Endodermal cell (in vitro differentiated cells): ENCODE measurements around the gene C19orf53. TPM values are rescaled to one million over a fixed set of nuclear protein-coding genes. Genes with fewer than 3 reads are reported as not detected.

Experiments
- DNase-seq: peaks from one replicate; pipeline ENCODE4 v3.0.0-alpha.2; 2017
- H3K27ac ChIP-seq: 2 replicates; pipeline ENCODE4 v1.5.1; 2013; ENCODE audit warnings: mild to moderate bottlenecking, low read depth, low read length, moderate library complexity
- H3K27me3 ChIP-seq: 2 replicates; pipeline ENCODE4 v1.6.1; 2013; ENCODE audit warnings: mild to moderate bottlenecking, low read length, moderate library complexity; ENCODE audit not compliant: insufficient read depth, control insufficient read depth, poor library complexity, severe bottlenecking
- H3K36me3 ChIP-seq: 2 replicates; pipeline ENCODE4 v1.7.0; 2013; ENCODE audit warnings: mild to moderate bottlenecking, low read length, moderate library complexity; ENCODE audit not compliant: control insufficient read depth, insufficient read depth
- H3K4me1 ChIP-seq: one replicate; pipeline ENCODE4 v1.7.0; 2013; ENCODE audit warnings: low read length; ENCODE audit not compliant: control insufficient read depth, insufficient read depth
- H3K4me3 ChIP-seq: 2 replicates; pipeline ENCODE4 v1.5.1; 2013; ENCODE audit warnings: mild to moderate bottlenecking, low read length, moderate library complexity
- H3K9ac ChIP-seq: 2 replicates; pipeline ENCODE4 v1.6.1; 2013; ENCODE audit warnings: mild to moderate bottlenecking, low read length, moderate library complexity; ENCODE audit not compliant: poor library complexity, severe bottlenecking; ENCODE audit errors: extremely low read depth
- H3K9me3 ChIP-seq: 2 replicates; pipeline ENCODE4 v1.6.1; 2013; ENCODE audit warnings: mild to moderate bottlenecking, low read length, moderate library complexity; ENCODE audit not compliant: control insufficient read depth
- H3K27ac Mint-ChIP-seq: 2 replicates; pipeline ENCODE4 v1.8.0; 2020; ENCODE audit warnings: mixed read lengths
- H3K27me3 Mint-ChIP-seq: 2 replicates; pipeline ENCODE4 v1.8.0; 2021; ENCODE audit warnings: mild to moderate bottlenecking, mixed read lengths; ENCODE audit not compliant: insufficient read depth
- H3K36me3 Mint-ChIP-seq: 2 replicates; pipeline ENCODE4 v1.8.0; 2020; ENCODE audit warnings: low read depth, mixed read lengths
- H3K4me1 Mint-ChIP-seq: 2 replicates; pipeline ENCODE4 v1.8.0; 2020; ENCODE audit warnings: mixed read lengths
- H3K4me3 Mint-ChIP-seq: 2 replicates; pipeline ENCODE4 v1.8.0; 2020; ENCODE audit warnings: mild to moderate bottlenecking, moderate library complexity, mixed read lengths
- H3K9me3 Mint-ChIP-seq: 2 replicates; pipeline ENCODE4 v1.8.0; 2020; ENCODE audit warnings: mild to moderate bottlenecking, mixed read lengths
- WGBS, 2 experiments: methylation state at CpG; one replicate each; pipeline versions ENCODE4 v1.1.5 to v1.1.7; 2013; ENCODE audit warnings: missing lambda C conversion rate in 2 of 2, mixed read lengths in 1 of 2; ENCODE audit not compliant: insufficient coverage in 1 of 2, insufficient read length in 1 of 2; 5-methylcytosine and 5-hydroxymethylcytosine counted together
- total RNA-seq, 2 donors: library from RNA; stranded (reverse); fragmentation: NEBNext Ultra II Directional in 1 of 2; extraction: Animal tissue kit (Norgen Biotek cat#: 25700) in 1 of 2; gene quantifications; 2 replicates in 1 of 2; 3 replicates in 1 of 2; pipeline ENCODE4 v1.2.1, GENCODE V29; 2021
- TF ChIP-seq, protein P1 (sequence below): fragments of 200-600 bp; sonication (generic); conservative IDR thresholded peaks from 2 replicates; pipeline ENCODE4 v1.5.0; 2021; ENCODE audit warnings: antibody characterized with exemption, mild to moderate bottlenecking

C19orf53 gene
- total RNA-seq, 2 donors from 2014 or later: 106 to 114 TPM

DNA sequence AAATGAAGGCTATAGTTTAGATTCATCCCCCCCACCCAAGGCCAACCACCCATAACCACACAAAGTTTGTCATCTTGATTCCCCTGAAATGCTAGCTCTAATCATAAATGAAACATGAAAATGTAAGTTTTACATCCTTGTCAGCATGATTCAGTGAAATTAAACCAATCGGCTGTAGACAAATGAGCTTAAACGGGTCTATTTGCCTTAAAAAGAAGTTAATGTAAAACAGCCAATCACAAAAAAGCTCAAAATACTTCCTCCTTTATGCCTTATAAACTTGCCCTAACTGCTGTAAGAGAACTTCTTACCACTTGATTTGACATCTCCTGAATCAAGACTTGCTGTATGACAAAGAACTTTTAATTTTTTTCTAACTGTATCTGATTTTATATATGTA lies 44.4 kb upstream of the C19orf53 start:
- Histone ChIP-seq H3K27ac (no peak overlapping the region), H3K36me3 (peaks cover 4% of the 10 kb centered on the region), H3K27me3 (no peaks in the 10 kb centered on the region), H3K4me3 (no peak overlapping the region), H3K4me1 (no peaks in the 10 kb centered on the region), H3K9ac (no peak overlapping the region), H3K9me3 (no peaks in the 10 kb centered on the region)
- DNase-seq: no peak
- no peak overlapping the region for H3K4me3 Mint-ChIP-seq
- H3K36me3 Mint-ChIP-seq: peaks cover 5% of the 10 kb centered on the region
- 92 to 94% methylated on average over 2 of the region's 2 CpGs for WGBS, 2 experiments
- H3K27ac Mint-ChIP-seq: peak overlapping the region; percentile 48
- H3K4me1 Mint-ChIP-seq: peaks cover 7% of the 10 kb centered on the region
- H3K9me3 Mint-ChIP-seq: no peaks in the 10 kb centered on the region
- TF ChIP-seq, protein P1, sequence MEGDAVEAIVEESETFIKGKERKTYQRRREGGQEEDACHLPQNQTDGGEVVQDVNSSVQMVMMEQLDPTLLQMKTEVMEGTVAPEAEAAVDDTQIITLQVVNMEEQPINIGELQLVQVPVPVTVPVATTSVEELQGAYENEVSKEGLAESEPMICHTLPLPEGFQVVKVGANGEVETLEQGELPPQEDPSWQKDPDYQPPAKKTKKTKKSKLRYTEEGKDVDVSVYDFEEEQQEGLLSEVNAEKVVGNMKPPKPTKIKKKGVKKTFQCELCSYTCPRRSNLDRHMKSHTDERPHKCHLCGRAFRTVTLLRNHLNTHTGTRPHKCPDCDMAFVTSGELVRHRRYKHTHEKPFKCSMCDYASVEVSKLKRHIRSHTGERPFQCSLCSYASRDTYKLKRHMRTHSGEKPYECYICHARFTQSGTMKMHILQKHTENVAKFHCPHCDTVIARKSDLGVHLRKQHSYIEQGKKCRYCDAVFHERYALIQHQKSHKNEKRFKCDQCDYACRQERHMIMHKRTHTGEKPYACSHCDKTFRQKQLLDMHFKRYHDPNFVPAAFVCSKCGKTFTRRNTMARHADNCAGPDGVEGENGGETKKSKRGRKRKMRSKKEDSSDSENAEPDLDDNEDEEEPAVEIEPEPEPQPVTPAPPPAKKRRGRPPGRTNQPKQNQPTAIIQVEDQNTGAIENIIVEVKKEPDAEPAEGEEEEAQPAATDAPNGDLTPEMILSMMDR: no peak
- H3K27me3 Mint-ChIP-seq: no peaks in the 10 kb centered on the region

DNA sequence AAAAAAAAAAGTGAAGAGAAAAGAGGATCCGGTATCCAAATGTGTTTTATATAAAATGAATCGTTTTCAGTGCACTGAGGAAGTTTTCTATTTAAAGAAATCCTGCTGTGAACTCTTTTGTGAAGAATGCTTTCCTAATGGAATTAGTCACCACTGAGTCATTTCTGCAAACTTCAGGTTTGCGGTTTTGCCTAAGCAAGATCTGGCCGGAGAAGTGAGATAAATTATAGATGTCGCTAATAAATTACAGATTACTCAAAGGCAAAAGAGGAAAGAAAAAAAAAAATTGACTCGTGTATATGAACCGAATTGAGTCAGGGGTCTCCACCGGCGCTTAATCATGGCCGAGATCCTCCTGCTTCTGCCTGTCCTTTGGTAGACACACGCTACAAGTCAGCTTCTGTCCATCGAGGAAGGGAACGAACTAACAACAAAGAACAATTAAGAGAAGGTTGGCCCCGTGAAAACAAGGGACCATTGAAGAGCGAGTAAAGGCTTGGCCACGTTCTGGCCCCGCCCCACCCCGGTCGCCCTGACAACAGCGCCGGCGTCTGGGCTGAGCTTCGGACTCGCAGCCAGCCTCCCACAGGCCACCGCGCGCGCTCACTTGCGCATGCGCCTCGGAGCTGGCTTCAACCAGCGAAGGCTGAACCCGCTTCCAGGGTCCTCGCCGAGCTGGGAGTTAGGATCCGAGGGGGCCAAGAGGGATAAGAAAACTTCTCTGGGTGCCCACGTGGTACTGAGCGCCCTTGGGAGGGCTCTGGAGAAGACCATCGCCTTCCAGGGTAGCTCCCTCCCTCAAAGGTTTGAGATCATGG lies 42.9 kb upstream of the C19orf53 start:
- TF ChIP-seq, protein P1: no peak
- peaks cover 7% of the 10 kb centered on the region for H3K4me1 Mint-ChIP-seq
- peak; percentile 99 for DNase-seq
- peak overlapping the region; percentile 95 for H3K4me3 ChIP-seq
- H3K27me3 Mint-ChIP-seq: no peaks in the 10 kb centered on the region
- no peaks in the 10 kb centered on the region for H3K4me1 ChIP-seq
- no peaks in the 10 kb centered on the region for H3K9me3 Mint-ChIP-seq
- H3K4me3 Mint-ChIP-seq: peak overlapping the region; percentile 59
- H3K36me3 Mint-ChIP-seq: peaks cover 9% of the 10 kb centered on the region
- H3K27ac ChIP-seq: peak overlapping the region; percentile 97
- H3K36me3 ChIP-seq: peaks cover 4% of the 10 kb centered on the region
- H3K9ac ChIP-seq: peak overlapping the region; percentile 84
- H3K27ac Mint-ChIP-seq: peak overlapping the region; percentile 92
- WGBS, 2 experiments: 6 to 7% methylated on average over 23 to 39 of the region's 39 CpGs
- no peaks in the 10 kb centered on the region for H3K27me3 ChIP-seq
- no peaks in the 10 kb centered on the region for H3K9me3 ChIP-seq

DNA sequence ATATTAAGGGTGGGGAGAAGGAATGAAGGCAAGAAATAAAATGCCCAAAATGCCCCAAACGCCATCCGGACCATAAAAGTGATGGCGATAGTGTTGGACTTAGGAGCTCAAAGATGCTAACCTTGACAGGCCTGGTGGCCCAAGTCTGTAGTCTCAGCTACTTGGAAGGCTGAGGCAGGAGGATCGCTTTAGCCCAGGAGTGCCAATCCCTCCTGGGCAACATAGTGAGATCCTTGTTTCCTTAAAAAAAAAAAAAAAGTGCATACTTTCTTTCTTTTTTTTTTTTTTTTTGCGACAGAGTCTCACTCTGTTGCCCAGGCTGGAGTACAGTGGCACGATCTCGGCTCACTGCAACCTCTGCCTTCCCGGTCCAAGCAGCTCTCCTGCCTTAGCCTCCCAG lies 41.9 kb upstream of the C19orf53 start:
- Mint-ChIP-seq H3K27me3 (no peaks in the 10 kb centered on the region), H3K36me3 (peaks cover 13% of the 10 kb centered on the region), H3K27ac (peak overlapping the region; percentile 52), H3K4me3 (peak overlapping the region; percentile 59), H3K4me1 (peaks cover 7% of the 10 kb centered on the region), H3K9me3 (no peaks in the 10 kb centered on the region)
- peaks cover 4% of the 10 kb centered on the region for H3K36me3 ChIP-seq
- no peak overlapping the region for H3K27ac ChIP-seq
- TF ChIP-seq, protein P1: no peak
- H3K27me3 ChIP-seq: no peaks in the 10 kb centered on the region
- peak overlapping the region; percentile 95 for H3K4me3 ChIP-seq
- H3K4me1 ChIP-seq: no peaks in the 10 kb centered on the region
- H3K9ac ChIP-seq: peak overlapping the region; percentile 84
- no peak for DNase-seq
- 94 to 96% methylated on average over 7 to 8 of the region's 8 CpGs for WGBS, 2 experiments
- no peaks in the 10 kb centered on the region for H3K9me3 ChIP-seq
